NCI-H446 treated with DMSO at 0.1 percent for 48 hours (cell line): ENCODE data around the gene MCCD1.

Source experiments
- DNase-seq: peaks from one replicate; lab custom pipeline; 2025; lab: John Stamatoyannopoulos, UW

Gene MCCD1

GRCh38 chr6:31572041-31572911 is 43.5 kb downstream of the MCCD1 start, which contains the start of gene LTA:
LTA (plus strand) TSS chr6:31572289; CDS start chr6:31572743, 454 bp downstream.
- no peak for DNase-seq

- no peak for DNase-seq
Measured at GRCh38 chr6:31573239-31574105, 44.7 kb downstream of the MCCD1 start.

- no peak for DNase-seq
Measured at GRCh38 chr6:31574106-31575061, 45.6 kb downstream of the MCCD1 start.

- DNase-seq, result no peak
Measured at GRCh38 chr6:31575335-31575901, 46.7 kb downstream of the MCCD1 start, which contains the start of gene TNF. TNF (plus strand) TSS chr6:31575565; CDS start chr6:31575742, 177 bp downstream.

- no peak for DNase-seq
Measured at GRCh38 chr6:31575952-31576685, 47.4 kb downstream of the MCCD1 start.

GRCh38 chr6:31576897-31577578 is 48.3 kb downstream of the MCCD1 start:
- no peak for DNase-seq

- DNase-seq, result no peak
Measured at GRCh38 chr6:31577579-31577966, 48.8 kb downstream of the MCCD1 start.

- no peak for DNase-seq
Measured at GRCh38 chr6:31578184-31579118, 49.7 kb downstream of the MCCD1 start.

GRCh38 chr6:31579119-31579505 is 50.4 kb downstream of the MCCD1 start:
- DNase-seq, result no peak
